Fibroblast of peridontal ligament (primary cell): ENCODE data around the gene FOSL2.

Experiments
- DNase-seq: peaks from one replicate; pipeline ENCODE4 v3.0.0-alpha.2; 2010; ENCODE audit errors: extremely low read depth

The FOSL2 gene

DNA sequence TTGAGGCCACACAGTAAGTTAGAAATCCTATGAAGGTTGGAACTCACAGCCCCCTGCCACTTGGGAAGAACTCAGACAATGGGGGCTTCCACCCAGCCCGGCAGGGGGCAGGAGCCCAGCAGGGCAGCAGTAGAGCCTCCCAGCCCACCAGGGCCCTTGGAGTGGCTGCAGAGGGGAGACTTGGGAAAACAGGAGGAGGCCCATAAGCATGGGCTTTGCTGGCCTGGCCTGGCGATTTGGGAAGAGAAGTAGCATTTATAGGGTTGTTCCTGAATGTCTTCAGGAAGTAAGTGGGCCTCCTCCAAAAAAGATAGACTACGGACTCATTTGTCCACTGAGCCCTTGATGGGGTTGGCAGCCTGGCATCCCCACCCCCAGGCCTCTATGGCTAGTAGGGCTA is 17.4 kb upstream of the FOSL2 start:
- no peak for DNase-seq

DNA sequence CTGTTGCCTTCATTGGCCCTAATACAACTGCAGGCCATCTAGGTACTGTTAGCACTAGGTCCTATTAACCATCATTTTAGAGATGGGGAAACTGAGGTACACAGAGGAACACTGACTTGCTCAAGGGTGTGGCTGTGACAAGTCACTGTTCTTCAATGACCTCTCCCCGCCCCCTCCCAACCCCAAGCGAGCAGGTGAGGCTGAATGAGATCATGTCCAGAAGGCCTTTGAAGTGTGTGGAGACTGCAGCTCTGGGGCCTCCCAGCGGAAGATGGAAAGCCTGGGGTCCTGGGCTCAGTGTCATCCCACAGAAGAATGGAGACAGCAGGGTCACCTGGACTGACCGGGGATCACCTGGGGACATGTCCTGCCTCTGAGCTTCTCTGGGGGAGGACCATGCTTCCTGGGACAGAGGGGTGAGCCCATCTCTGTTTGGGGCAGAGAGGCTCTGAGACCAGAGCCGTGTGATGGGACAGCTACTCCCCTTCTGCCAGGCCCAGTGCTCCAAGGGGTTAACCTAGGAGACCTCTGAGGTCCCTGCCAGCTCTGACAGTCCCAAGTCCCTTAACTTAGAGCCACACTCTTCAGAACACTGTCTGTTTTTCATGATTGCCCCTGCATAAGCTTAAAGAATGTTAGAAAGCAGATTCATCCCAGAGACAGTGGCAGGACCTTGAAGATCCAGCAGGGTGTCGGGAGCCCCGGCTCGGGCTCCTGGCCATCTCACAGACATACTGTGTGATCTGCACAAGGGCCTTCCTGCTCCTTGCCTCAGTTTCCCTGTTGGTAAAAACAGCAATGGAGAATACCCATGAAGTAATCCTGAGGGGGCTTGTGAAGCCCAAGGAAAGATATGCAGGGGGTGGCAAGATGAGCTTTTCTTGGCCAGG is 16.7 kb upstream of the FOSL2 start:
- DNase-seq: no peak

DNA sequence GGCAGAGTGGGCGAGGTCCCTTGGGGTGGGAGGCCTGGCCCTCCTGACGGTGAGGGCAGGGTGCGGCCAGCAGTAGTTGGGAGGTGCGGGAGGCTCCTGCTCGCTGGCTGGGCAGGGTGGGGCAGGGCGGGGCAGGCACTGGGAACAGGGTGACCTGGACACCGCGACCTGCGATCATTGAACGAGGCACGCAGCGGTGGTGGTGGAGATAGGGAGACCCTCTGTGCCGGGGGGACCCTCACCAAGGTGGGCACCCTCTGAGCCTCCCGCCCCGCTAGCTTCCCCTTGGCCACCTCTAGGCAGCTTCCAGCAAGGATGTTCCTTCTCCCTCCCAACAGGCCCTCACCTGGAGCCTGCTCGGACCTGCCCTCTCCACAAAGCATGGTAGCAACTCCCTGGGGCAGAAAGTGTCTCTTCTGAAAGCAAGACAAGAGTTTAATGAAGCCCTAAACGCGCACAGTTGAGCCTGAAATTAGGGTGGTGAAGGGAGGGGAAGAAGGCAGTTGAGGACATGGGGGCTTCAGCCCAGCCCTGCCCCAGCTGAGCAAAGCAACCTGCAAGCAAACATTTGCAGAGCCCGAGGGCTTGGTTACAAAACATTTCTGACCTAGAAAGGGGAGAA is 15.4 kb upstream of the FOSL2 start:
- no peak for DNase-seq

DNA sequence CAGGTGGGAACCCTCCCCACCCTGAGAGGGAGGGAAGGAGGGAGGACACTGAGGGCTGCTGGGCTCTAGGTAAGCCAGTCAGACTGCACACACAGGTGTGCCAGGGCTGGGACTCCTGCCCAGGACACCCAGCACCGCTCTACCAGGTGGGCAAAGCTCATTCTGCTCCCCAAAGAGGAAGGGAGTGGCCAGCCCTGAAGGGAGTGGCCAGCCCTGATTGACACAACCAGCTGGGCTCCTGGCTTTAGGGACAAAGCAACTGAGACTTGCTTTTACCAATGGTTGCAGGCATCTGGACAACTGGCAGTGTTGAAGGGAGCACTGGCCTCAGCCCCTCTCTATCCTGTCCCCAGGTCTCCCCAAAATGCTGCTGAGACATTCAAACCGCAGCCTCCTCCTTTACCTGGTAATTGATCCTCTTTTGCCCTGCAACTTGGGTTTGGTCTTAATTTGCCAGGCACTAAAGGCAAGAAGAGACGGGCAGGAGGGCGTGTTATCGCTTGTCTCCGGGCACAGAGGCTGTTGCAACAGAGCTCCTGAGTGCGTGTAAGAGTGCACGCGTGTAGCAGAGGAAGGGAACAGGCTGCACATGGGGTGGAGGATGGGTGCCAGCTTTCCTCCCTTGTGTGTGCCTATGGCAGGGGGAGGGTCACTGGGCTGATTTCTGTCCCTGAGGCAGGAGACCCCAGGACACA is 14.5 kb upstream of the FOSL2 start:
- no peak for DNase-seq

GRCh38 chr2:28378679-28379584 is 13.7 kb upstream of the FOSL2 start:
- no peak for DNase-seq

DNA sequence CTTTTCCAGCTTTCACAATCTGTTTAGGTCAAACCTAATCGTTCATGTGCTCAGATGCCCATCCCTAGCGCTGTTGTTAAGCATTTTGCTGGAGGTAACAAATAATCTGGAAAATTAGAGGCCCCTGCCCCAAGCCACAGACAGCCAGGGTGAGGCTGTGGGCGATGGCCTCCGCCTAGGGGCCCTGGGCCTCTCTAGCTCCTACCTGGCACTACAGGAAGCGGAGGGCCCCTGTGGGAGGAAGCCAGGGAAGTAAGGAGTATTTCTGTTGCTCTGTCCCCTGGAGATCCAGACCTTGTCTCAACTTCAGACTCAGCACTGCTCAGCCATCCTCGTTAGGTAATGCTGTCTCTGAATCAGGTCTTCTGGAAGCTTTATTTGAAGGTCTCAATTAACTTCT is 12.4 kb upstream of the FOSL2 start:
- no peak for DNase-seq

- no peak for DNase-seq
Measured at GRCh38 chr2:28381225-28382180, 11.2 kb upstream of the FOSL2 start.

DNA sequence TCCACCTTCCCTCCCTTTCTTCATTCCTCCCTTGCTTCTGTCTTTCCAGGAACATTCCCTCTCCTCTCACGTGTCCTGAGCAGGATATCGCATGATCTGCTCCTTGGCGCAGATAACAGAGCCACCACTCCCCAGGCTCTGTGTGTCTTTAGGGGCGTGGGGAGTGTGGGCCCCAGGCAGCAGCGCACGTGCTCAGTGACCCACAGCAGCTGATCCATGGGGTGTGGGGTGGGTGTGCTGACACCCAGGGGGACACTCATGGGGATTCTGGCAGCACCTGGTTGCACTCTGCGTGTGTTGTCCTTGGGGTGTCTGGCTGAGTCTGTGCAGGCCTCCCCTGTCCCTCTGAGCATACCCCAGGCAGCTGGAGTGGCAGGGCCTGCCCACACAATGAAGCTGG is 9.9 kb upstream of the FOSL2 start:
- DNase-seq: no peak

DNA sequence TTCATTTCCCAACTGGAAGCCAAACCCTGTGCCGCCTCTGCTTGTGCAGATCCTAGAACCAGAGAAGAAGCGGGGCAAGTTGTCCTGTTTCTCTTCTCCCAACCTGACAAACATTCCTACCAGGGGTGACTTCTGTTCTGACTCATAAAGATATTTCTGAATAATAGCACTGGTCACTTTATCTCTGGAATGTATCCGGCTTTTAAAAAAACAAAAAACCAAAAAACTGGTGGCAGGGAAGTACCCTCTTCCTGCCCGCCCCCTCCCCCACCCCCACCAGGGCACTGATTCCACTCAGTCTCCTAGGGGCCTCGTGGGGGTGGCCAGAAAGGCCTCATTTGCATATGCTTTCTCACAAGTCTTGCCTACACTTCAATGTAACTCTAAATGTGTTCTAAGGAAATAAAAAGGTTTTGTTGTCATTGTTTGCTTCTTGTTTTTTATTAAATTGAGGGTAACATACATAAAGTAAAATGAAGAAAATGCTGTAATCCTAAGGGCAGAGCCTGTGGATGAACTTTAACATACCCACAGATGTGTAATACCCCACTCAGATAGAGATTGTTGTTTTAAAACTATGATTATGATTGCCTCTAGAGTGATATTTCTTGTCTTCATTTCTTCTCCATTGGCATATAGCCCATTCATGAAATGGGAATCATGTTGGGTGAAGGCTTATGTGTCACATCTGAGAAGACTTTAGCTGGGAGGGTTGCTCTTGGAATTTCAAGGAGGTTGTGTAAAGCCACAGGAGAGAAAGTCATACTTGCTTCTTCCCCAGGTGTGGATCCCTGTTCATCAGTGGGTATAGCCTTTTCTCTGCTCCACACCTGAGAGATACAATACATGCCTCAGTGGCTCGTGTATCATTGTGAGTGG is 5.3 kb upstream of the FOSL2 start:
- peak; percentile 38 for DNase-seq

DNA sequence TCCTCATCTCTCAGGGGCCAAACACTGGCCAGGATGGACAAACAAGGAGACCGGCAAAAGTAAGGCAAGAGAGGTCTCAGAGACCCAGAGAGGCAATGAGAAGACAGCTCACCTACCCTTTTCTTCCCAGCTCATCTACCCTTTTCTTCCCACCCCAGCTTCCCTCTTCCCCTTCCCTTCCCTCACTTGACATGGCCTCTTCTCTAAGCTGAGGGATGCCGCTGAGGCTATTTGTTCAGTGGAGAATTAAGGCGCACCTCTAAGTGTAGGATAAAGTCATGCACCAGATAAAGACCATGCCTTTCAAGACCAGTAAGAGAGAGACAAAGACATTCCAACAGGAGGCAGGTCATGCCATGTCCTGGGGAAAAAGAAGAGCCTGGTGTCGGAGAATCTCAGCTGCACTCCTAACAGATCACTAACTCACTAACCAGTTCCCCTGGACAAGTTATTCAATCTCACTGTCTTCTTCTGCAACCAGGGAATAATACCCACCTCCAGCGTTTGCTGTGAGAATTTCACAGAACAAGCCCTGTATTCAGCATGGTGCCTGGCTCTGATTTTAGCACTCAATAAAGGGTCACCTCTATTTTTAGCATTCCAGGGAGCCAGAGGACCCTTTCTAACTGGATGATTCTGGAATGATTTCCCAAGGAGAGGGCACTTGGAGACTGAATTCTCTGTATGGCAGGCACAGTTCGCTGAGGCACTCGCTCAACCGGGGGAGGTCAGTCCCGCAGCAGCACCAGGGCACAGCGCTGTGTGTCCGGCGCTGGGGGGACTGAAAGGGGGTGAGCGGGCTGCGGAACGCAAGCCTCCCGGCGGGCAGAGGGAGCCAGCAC is 3.0 kb upstream of the FOSL2 start:
- peak; percentile 52 for DNase-seq

- DNase-seq: peak; percentile 95
Measured at GRCh38 chr2:28390241-28390745, 2.4 kb upstream of the FOSL2 start.

- peak; percentile 91 for DNase-seq
Measured at GRCh38 chr2:28390746-28391563, 1.7 kb upstream of the FOSL2 start.

- DNase-seq: peak; percentile 90
Measured at GRCh38 chr2:28391564-28392296, 928 bp upstream of the FOSL2 start.

- peak; percentile 63 for DNase-seq
Measured at GRCh38 chr2:28393114-28393836, 617 bp downstream of the FOSL2 start.

GRCh38 chr2:28394331-28394877 is 1.7 kb downstream of the FOSL2 start:
- peak; percentile 61 for DNase-seq

GRCh38 chr2:28394997-28395333 is 2.3 kb downstream of the FOSL2 start:
- no peak for DNase-seq
